SU-DHL-6 (cell line): Measurements from ENCODE around the gene AXIN1.

ENCODE experiments used
- CTCF ChIP-seq: fragments of 200-600 bp; sonication (generic); IDR thresholded peaks from one replicate; pipeline ENCODE4 v1.5.1; 2017; ENCODE audit warnings: antibody characterized with exemption, mild to moderate bottlenecking, low read length, moderate library complexity; ENCODE audit not compliant: insufficient read depth, poor library complexity, severe bottlenecking
- EZH2phosphoT487 ChIP-seq: fragments of 200-600 bp; sonication (generic), shearing (Covaris generic); conservative IDR thresholded peaks from 2 replicates; pipeline ENCODE4 v1.6.1; 2018; ENCODE audit warnings: mild to moderate bottlenecking, antibody characterized with exemption, low read length, moderate library complexity, mixed read lengths

- TF ChIP-seq EZH2phosphoT487, result no peak
- no peak for TF ChIP-seq CTCF
Observed at GRCh38 chr16:371515-372301, 19.2 kb upstream of the AXIN1 start.
